GM12892 (cell line): ENCODE results near the gene NMNAT2.

Experiments
- DNase-seq: peaks from one replicate; pipeline ENCODE4 v3.0.0; 2011; ENCODE audit not compliant: insufficient read length
- FAIRE-seq: peaks from 2 replicates; lab custom pipeline; 2011; peaks lifted over from hg19 to GRCh38; lab: Jason Lieb, UNC
- POLR2A ChIP-seq: IDR thresholded peaks from 2 replicates; pipeline ENCODE4 v1.6.1; 2011; ENCODE audit warnings: low read depth, low read length, control low read depth
- POLR2AphosphoS5 ChIP-seq: IDR thresholded peaks from 2 replicates; pipeline ENCODE4 v1.6.1; 2011; ENCODE audit warnings: low read depth, low read length, control low read depth
- TAF1 ChIP-seq: IDR thresholded peaks from 2 replicates; pipeline ENCODE4 v1.6.1; 2011; ENCODE audit warnings: low read depth, mild to moderate bottlenecking, control low read depth, low read length, borderline replicate concordance

The NMNAT2 gene

GRCh38 chr1:183262628-183263200 lies 155.5 kb downstream of the NMNAT2 start:
- TF ChIP-seq POLR2A (no peak), TAF1 (no peak), POLR2AphosphoS5 (no peak)
- FAIRE-seq: no peak

GRCh38 chr1:183259924-183260323 lies 158.3 kb downstream of the NMNAT2 start:
- DNase-seq (no peak), FAIRE-seq (no peak)
- no peak for TF ChIP-seq POLR2A
- no peak for TF ChIP-seq TAF1
- TF ChIP-seq POLR2AphosphoS5: no peak

More at GRCh38 chr1:183262628-183263200, 155.5 kb downstream of the NMNAT2 start:
- no peak for DNase-seq

DNA sequence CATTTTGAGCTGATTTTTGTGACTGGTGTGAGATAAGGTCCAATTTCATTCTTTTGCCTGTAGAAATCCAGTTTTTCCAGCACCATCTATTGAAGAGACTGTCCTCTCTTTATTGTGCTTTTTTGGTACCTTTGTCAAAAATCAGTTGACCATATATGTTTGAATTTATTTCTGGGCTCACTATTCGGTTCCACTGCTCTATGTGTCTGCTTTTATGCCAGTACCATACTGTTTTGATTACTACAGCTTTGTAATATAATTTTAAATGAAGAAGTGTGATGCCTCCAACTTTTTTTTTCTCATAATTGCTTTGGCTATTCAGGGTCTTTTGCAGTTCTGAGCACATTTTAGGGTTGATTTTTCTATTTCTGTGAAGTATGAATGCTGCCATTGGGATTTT lies 163.1 kb downstream of the NMNAT2 start:
- no peak for FAIRE-seq
- no peak for DNase-seq
- no peak for TF ChIP-seq POLR2AphosphoS5
- no peak for TF ChIP-seq POLR2A
- no peak for TF ChIP-seq TAF1

GRCh38 chr1:183251959-183252450 lies 166.2 kb downstream of the NMNAT2 start:
- no peak for DNase-seq
- no peak for TF ChIP-seq POLR2A
- no peak for TF ChIP-seq TAF1
- TF ChIP-seq POLR2AphosphoS5: no peak
- no peak for FAIRE-seq

DNA sequence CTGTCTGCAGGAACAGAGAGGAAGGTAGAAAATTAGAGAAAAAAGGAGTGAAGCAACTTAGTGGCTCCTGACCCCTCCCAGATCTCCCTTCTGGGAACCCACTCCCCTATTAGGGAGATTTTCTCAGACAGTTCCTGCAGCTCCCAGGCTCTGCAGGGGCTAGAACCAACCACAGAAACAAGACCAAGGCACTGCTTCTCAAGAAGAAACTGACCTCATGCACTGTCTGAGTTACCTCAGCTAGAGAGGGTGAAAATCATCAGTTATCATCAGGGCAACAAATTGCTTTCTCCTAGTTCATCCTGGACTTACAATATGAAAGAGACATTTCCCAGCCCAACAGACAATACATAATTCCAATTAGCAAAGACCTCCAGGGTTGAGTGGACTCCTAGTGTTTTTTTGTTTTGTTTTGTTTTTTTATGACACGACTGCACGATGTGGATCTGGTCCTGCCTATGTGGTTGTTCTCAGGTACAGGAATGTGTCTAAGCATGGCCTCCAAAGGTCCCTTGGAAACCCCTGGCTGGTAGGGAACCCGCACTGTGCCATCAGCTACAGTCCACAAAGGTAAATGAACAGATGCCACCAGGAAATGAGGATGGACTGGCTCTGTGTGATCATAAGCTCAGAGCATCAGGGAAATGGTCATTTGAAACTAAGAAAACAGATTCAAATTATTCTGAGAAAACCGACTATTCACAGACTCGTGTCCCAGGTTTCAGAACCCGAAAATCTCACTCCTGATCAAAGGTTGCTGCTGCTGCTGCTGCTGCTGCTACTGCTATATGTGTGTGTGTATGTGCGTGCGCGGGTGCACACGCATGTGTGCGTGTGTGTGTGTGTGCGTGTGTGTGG lies 166.8 kb downstream of the NMNAT2 start:
- FAIRE-seq (no peak), DNase-seq (no peak)
- TF ChIP-seq POLR2AphosphoS5: no peak
- no peak for TF ChIP-seq POLR2A
- no peak for TF ChIP-seq TAF1

- TF ChIP-seq POLR2A: no peak
- TF ChIP-seq POLR2AphosphoS5: no peak
- no peak for TF ChIP-seq TAF1
- FAIRE-seq (no peak), DNase-seq (no peak)
Observed at GRCh38 chr1:183249941-183250452, 168.2 kb downstream of the NMNAT2 start.

DNA sequence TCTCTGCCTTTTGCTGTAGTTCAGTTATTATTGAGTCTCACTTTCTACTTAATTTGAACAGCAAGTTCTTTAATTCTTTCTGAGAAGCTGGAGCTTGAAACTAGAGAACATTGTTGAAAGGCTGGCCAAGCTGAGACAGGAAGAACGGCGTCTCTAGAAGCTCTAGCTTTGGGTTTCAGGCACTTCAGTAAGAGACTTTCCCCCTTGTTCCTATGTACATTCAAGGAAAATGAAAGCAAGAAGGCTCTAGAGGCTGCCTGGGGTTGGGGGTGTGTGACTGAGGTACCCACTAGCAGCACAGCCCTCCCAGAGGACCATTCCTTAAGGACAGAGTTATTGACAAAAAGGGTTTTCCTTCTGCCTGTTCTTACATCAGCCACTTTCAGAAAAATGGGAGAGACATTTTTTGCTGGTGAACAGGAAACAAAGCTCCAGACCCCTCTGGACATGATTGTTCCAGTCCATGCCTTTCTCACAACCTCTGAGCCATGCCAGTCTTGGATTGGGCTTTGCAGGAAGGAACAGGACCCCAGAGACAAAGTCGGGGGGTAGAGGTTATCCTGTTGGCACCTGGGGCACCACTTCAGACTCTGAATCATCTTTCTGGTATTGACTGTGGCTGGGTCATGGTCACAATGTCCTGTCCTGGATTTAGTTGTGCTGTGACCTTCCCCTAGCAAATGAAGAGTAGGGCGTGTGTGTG lies 169.0 kb downstream of the NMNAT2 start:
- DNase-seq (no peak), FAIRE-seq (no peak)

GRCh38 chr1:183247931-183248330 lies 170.2 kb downstream of the NMNAT2 start:
- no peak for FAIRE-seq
- DNase-seq: no peak
- TF ChIP-seq POLR2AphosphoS5 (no peak), TAF1 (no peak), POLR2A (no peak)

More for the DNA sequence above, 169.0 kb downstream of the NMNAT2 start:
- no peak for TF ChIP-seq POLR2AphosphoS5
- TF ChIP-seq TAF1: no peak
- TF ChIP-seq POLR2A: no peak

- FAIRE-seq (no peak), DNase-seq (no peak)
- TF ChIP-seq POLR2A (no peak), TAF1 (no peak), POLR2AphosphoS5 (no peak)
Observed at GRCh38 chr1:183247484-183247883, 170.7 kb downstream of the NMNAT2 start.

GRCh38 chr1:183247066-183247465 lies 171.1 kb downstream of the NMNAT2 start:
- no peak for DNase-seq
- FAIRE-seq: no peak
- TF ChIP-seq TAF1: no peak
- no peak for TF ChIP-seq POLR2A
- TF ChIP-seq POLR2AphosphoS5: no peak

- no peak for TF ChIP-seq POLR2AphosphoS5
- TF ChIP-seq TAF1: no peak
- TF ChIP-seq POLR2A: no peak
- no peak for FAIRE-seq
- no peak for DNase-seq
Observed at GRCh38 chr1:183246436-183246835, 171.7 kb downstream of the NMNAT2 start.

- no peak for FAIRE-seq
- TF ChIP-seq POLR2AphosphoS5: no peak
- TF ChIP-seq POLR2A: no peak
- TF ChIP-seq TAF1: no peak
- DNase-seq: no peak
Observed at GRCh38 chr1:183245357-183245756, 172.8 kb downstream of the NMNAT2 start.
